HG02678 (cell line): ENCODE measurements around the gene OTOR.

Experiments used
- ATAC-seq: cut with Tn5 transposase; IDR thresholded peaks from one replicate; pipeline ENCODE4 v1.9.1; 2021; ENCODE audit warnings: mild to moderate bottlenecking, moderate library complexity; ENCODE audit not compliant: unreplicated experiment

Gene OTOR

GRCh38 chr20:16747291-16747811, 807 bp upstream of the OTOR start:
- ATAC-seq, result no peak

GRCh38 chr20:16749573-16749972, 1.4 kb downstream of the OTOR start:
- ATAC-seq, result no peak

- ATAC-seq, result no peak
These were observed 3.9 kb downstream of the OTOR start for GRCh38 chr20:16752082-16752481.

GRCh38 chr20:16752901-16753300, 4.7 kb downstream of the OTOR start:
- no peak for ATAC-seq

GRCh38 chr20:16758454-16759180, 10.5 kb downstream of the OTOR start:
- ATAC-seq, result no peak

GRCh38 chr20:16759181-16759563, 11.0 kb downstream of the OTOR start:
- ATAC-seq, result no peak

- no peak for ATAC-seq
These were observed 12.5 kb downstream of the OTOR start for GRCh38 chr20:16760431-16761304.

GRCh38 chr20:16761305-16761829, 13.2 kb downstream of the OTOR start:
- ATAC-seq, result no peak

- no peak for ATAC-seq
These were observed 16.4 kb downstream of the OTOR start for GRCh38 chr20:16764560-16764959.

GRCh38 chr20:16771213-16771612, 23.1 kb downstream of the OTOR start:
- ATAC-seq, result no peak

- no peak for ATAC-seq
These were observed 27.8 kb downstream of the OTOR start for GRCh38 chr20:16775961-16776360.

GRCh38 chr20:16777126-16777525, 29.0 kb downstream of the OTOR start:
- ATAC-seq, result no peak

- ATAC-seq, result no peak
These were observed 30.0 kb downstream of the OTOR start for GRCh38 chr20:16778159-16778558.

- ATAC-seq, result no peak
These were observed 33.3 kb downstream of the OTOR start for GRCh38 chr20:16781496-16781895.

- no peak for ATAC-seq
These were observed 37.1 kb downstream of the OTOR start for GRCh38 chr20:16785226-16785625.
